Activated T-cell treated with anti-CD3 and anti-CD28 coated beads for 24 hours (primary cell): ENCODE data around the gene CAPN7.

Experiments
- DNase-seq: peaks from one replicate; pipeline ENCODE4 v3.0.0-alpha.2; 2020; ENCODE audit warnings: low read depth

Gene CAPN7

DNA sequence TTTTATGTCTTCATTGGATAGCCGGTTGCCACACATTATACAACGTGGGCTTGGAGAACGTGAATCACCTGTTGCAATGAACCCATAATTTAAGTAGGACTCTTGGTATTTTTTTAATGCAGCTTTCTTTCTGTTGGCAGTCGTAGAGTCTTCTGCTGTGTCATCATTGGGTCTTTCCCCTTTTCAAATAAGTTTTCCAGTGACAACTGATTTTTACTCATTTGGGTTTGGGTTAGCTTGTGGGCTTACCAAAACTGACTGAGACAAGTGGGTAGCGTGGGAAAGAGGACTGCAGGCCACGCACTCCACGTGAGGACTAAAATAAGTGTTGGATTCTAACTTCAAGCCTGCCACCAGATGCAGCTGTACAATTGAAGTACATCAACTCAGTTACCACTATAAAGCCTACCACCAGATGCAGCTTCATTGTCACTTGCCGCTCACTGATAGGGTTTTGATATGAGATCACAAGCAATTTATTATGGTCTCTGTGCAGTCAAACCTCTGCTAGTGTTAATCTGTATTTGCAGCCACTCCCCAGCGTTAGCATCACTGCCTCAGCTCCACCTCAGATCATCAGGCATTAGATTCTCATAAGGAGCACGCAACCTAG, 6.4 kb upstream of the CAPN7 start:
- no peak for DNase-seq

DNA sequence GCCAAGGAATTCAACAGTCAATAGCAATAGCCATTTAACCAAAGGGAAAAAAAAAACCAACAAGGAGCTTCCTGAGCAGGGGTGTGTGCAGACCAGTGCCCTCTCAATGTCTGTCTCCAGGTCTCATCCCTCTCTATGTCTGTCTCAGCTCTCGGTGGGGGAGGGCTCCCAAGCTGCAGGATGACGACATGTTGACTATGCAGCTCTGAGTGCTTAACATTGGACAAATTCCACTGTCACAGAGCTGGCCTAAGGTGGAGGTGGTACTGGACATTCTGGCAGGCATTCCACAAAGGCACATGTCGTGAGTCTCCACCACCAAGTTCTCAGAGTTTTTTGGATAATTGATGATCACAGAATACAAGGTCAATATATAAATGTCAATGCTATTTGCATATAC, 2.0 kb upstream of the CAPN7 start:
- DNase-seq, result no peak

DNA sequence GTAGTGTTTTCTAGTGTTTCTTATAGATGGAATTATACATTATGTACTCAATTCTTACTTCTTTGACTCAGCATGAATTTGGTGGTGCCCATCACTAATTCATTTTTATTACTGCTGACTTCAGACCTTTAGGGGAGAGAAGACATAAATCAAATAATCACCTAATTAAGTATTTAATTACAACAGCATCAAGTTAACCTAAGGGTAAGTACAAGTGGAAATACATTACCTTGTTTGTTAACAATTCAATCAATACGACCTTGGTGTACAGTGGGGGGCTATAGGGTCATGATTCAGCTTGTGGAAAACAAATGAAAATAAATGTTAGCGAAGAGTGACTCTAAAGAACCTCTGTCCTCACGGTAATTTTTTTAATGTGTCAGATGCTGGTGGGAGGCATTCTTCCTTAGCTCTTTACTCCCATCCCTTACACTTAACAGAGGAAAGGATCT, 538 bp upstream of the CAPN7 start:
- DNase-seq, result no peak

DNA sequence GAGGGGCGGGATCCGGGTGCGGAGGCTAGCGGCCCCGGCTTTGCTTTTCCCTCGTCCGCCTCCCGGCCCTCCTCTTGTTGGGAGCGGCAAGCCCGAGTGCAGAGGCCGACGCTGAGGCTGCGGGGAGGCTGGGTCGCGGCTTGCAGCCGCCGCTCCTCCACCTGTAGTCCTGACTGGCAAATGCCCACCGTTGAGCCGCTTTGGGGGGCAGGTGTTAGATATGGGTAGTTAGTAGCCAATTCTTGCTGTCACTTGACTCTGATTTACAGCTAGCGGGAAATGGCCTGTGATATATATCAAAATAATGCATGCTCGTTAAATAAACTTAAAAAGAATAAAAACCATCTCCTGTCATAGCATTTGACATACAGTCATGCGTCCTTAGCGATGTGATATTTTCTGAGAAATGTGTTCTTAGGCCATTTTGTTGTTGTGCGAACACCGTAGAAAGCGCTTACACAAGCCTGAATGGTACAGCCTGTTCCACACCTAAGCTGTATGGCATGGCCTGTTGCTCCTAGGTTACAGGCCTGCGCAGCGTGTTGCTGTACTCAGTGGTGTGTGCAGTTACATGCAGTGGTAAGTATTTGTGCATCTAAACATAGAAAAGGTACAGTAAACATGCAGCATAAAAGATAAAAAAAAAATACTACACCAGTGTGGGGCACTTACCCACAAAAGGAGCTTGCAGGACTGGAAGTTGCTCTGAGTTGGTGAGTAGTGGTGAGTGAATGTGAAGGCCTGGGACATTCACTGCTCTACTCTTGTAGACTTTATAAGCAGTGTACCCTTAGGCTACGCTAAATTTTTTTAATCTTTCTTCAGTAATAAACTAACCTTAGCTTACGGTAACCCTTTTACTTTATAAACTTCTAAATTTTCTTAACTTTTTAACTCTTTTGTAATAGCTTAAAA, 873 bp downstream of the CAPN7 start:
- DNase-seq, result no peak

DNA sequence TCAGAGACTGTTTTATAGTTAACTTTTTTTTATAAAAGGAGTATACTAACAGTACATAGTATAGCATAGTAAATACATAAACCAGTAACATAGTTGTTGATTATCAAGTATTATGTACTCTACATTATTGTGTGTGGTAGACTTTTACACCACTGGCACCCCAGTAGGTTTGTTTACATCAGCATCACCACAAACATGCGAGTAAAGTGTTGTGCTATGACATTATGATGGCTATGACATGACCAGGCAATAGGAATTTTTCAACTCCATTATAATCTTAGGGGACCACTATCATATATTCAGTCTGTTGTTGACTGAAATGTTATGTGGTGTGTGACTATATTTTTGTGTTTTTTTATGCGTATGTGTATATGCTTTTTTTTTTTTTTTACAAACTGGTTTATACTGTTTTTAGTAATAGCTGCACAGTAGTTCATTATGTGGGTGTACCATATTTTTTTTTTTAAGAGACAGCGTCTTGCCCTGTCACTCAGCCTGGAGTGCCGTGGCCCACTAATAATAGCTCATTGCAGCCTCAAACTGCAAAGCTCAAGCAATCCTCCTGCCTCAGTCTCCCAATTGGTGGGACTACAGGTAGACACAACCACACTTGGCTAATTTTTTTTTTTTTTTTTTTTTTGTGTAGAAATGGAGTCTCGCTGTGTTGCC, 1.9 kb downstream of the CAPN7 start:
- DNase-seq, result no peak

DNA sequence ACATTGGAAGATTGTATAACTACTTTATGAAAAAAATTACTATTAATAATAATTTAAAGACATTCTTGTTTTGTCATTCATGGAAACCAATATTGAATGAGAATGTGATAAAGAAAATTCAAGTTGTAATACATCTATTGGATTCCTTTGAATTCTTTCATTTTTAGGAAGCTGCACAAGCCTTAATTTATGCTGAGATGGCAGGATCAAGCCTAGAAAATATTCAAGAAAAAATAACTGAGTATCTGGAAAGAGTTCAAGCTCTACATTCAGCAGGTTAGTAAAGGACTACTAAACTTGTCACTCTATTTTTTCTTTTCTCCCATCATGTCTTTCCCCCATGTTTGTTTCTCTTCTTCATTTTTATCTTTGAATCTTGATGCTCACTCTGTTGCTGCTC, 5.9 kb downstream of the CAPN7 start:
- no peak for DNase-seq

DNA sequence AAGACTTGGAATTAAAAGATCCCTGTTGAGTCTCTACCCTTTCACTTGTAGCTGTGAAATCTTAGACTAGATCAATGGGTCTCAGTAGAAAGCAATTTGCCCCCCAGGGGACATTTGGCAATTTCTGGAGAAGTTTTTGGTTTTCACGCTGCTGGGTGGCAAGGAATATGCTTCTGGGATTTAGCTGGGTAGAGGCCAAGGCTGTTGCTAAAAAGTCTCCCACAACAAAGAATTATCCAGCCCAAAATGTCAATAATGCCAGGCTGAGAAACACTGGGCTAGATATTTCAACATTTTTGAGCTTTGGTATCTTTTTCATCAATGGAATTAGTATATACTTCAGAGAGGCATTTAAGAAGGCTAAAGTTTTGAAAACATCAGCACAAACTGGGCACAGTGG, 8.7 kb downstream of the CAPN7 start:
- DNase-seq, result no peak

DNA sequence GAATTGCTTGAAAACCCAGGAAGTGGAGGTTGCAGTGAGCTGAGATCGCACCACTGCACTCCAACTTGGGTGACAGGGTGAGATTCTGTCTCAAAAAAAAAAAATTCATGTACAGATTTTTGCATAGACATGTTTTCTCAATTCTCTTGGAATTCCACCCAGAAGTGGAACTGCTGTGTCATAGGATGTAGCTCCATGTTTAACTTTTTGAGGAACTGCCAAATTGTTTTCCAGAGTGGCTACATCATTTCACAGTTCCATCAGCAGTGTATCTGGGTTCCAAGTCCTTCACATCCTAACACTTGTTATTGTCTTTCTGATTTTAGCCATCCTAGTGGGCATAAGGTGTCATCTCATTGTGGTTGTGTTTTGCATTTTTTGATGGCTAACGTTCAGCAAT, 9.9 kb downstream of the CAPN7 start:
- no peak for DNase-seq

DNA sequence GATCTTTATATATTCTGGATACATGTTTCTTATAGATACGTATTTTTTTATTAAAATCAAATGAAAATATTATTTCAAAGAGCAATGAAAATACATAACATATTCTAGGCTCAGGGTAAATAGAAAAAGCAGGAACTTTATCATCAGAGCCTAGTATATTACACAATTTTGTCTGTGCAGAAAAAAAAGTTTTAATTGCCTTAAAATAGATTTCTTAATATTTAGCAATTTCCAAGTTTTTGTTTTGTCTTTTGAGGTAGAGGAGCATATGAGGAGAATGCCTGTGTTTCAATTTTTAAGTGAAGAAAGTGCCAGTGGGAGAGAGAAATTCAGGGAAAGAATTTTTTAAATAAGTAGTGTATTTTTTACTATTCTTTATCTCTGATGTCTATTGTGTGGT, 10.5 kb downstream of the CAPN7 start:
- DNase-seq, result no peak

DNA sequence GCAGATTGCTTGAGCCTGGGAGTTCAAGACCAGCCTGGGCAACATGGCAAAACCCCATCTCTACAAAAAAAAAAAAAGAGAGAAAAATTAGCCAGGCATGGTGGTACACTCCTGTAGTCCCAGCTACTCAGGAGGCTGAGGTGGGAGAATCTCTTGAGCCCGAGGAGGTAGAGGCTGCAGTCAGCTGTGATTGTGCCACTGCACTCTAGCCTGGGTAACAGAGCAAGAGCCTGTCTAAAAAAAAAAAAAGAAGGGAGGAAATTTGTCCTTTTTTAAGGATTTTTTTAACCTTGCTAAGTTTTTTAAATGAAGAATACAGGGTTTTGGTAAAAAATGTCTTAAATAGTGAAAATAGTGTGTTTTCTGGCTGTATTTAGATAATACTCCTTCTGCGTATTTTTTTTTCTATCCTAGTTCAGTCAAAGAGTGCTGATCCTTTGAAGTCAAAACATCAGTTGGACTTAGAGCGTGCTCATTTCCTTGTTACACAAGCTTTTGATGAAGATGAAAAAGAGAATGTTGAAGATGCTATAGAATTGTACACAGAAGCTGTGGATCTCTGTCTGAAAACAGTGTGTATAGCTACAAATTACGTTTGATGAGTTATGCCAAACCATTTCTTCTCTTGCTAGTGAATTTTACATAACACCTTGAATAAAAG, 11.1 kb downstream of the CAPN7 start:
- DNase-seq, result no peak

DNA sequence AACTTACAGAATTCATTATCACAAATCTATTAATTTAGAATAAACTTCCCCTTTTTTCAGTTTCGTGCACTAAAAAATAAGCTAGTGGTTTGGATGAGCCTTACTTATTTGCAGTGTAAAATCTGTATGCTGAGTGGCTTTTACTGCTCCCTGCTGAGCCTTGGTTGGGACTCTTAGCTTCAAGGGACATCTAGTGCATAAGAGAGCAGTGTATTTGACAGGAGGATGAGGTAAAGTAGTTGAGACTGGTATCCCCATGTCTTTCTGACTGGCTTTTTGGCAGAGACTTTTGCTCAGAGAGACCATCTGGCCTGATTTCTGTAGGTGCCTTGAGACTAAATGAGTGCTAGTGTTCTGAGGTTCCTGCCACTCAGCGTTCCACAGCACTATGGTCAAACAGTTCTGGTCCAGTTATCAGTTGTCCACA, 11.8 kb downstream of the CAPN7 start:
- DNase-seq, result no peak

DNA sequence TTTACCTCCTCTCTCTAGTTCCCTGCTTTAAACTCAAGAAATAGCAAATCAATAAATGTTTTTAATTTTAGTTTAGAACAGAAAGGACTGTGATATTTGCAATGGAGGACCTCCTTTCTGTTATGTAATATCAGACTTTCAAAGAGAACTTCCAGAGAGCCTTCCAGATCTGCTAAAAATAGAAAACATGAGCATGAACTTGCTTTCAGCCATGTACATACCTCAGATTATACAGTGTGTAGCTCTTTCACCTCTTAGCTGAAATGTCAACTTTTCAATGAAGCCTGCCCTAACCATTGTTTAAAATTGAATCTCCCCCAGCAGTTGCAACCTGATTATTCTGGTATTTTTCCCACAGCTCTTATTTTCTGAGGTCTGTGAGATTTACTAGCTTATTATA, 12.6 kb downstream of the CAPN7 start:
- no peak for DNase-seq

DNA sequence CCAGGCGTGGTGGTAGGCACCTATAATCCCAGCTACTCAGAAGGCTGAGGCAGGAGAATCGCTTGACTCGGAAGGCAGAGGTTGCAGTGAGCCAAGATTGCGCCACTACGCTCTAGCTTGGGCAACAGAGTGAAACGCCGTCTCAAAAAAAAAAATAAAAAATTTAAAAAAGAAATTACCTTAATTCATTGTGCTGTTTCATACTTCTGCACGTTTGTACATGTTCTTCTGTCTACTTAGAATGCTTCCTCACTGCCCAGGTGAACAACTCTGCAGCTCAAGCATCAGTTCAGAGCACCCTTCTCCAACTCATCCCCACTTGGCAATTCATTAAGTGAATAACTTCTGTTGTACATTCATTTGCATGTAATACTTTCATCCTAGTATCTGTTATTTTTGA, 14.0 kb downstream of the CAPN7 start:
- no peak for DNase-seq

DNA sequence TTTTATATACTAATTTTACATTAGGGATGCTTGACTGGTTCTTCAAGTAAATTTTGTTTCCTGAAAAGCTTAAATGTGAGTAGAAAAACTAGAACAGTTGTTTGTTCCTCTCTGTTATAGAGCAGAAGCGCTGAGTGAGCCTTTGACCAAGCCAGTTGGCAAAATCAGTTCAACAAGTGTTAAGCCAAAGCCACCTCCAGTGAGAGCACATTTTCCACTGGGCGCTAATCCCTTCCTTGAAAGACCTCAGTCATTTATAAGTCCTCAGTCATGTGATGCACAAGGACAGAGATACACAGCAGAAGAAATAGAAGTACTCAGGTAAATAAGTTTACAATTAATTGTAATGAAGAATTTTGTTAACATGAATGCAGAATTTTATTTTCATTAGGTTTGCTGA, 14.6 kb downstream of the CAPN7 start:
- DNase-seq, result no peak

DNA sequence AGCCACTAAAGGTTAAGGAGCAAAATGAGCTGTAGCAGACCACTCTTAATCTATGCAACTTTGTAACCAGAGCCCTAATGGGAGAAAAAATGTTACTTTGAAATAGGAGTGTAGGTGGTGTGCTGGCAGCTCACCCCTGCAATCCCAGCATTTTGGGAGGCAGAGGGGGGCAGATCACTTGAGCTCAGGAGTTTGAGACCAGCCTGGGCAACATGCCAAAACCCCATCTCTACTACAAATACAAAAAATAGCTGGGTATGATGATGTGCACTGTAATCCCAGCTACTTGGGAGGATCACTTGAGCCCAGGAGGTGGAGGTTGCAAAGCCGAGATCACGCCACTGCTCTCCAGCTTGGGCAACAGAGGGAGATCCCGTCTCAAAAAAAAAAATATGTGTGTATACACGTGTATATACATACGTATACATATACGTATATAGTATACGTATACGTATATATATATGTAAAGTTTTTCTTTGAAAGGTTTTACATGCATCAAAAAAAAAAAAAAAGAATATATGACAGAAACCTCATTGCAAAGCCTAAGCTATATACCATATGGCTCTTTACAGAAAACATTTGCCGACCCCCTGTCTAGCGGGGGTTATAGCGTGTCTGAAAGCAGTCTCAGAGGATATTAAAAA, 15.7 kb downstream of the CAPN7 start:
- no peak for DNase-seq

DNA sequence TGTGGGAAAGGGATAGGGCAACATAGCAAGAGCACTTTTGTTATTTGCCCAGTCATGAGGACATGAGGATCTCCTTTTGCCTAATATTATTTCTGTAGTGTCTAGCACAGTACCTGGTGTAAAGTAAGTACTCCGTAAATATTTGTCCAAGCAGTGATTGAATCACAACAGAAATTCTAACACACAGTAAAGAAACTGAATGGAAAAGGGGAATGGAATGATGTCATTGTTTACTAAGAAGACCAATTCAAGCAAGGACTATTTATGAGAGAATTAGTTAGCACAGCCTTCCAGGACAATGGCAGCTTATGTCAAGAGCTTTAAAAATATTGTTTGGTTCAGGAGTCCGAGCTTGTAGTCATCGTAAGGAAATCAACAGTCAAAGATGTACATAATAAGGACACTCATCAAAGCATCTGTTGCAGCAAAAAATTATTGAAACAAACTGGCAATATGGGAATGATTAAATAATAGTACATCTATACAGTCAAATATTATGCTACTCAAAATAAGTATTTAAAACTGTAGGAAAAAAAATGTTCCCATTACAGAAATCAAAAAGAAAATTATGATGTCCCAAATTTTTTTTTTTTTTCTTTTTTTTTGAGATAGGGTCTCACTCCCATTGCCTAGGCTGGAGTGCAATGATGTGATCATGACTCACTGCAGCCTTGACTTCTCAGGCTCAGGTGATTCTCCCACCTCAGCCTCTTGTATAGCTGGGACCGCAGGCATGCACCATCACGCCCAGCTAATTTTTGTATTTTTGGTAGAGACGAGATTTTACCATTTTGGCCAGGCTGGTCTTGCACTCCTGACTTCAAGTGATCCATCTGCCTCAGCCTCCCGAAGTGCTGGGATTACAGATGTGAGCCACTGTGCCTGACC, 17.9 kb downstream of the CAPN7 start:
- DNase-seq, result no peak

DNA sequence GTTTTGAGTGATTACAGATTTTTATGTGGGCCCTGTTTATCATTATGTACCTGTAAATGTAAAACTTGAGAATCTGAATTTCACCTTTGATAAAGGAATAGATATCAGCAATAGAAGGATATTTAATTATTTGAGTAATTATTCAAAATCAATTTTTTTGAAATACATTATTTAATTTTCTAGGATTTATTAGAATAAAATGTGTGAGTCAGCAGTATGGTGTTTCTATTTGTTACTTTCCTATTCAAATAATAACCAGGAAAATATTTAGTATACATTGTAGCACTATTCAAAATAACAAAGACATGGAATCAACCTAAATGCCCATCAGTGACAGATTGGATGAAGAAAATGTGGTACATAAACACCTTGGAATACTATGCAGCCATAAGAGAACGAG, 22.1 kb downstream of the CAPN7 start:
- DNase-seq, result no peak

DNA sequence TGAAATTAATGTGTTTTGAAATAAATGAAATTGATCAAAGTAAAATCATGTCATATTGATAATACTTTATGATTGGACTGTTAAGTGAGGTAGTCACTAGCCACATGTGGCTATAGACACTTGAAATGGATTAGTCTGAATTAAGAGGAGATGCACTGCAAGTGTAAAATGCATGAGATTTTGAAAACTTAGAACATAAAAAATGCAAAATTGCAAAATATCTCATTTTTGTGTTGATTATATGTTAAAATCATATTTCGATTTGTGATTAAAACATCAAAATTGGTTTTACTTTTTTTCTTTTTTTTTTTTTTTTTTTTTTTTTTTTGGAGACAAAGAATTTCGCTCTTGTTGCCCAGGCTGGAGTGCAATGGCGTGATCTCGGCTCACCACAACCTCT, 23.2 kb downstream of the CAPN7 start:
- no peak for DNase-seq

DNA sequence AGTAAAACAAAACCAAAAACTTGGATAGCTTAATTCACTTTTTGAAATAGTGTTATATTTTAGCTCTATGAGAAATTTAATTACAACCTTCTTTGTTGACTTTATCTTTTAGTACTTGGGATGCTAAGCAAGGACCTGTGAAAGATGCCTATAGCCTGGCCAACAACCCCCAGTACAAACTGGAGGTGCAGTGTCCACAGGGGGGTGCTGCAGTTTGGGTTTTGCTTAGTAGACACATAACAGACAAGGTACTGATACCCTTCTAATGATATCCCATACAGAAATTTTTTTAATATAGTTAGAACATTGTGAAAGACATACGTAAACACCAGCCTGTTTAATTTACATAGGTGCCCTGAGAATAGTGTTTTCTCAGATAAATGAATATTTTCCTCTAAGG, 35.3 kb downstream of the CAPN7 start:
- DNase-seq, result no peak

DNA sequence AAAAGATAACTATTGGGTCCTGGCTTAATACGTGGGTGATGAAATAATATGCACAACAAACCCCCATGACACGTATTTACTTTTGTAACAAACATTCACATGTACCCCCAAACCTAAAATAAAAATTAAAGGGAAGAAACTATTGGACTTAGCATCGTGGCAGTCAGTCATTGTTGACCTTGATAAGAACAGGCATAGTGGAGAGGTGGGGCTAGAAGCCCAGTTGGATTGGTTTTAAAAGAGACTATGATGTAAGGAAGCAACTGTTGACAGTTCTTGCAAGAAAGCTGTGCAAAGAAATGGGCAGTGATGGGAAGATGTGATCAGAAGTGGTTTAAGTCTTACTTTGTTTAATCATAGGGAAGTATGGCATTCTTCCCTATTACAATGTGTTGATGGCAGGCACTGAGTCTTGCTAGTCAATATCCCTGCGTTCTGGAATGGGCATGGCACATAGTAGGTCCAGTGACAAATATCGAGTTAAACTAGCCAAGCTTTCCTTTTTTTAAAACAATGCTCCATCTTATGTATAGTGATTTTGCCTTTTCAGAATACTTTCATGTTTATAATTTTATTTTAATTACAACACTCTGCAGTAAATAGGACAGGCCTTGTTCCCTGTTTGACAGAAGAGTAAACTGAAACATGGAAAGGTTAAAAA, 37.9 kb downstream of the CAPN7 start:
- no peak for DNase-seq

DNA sequence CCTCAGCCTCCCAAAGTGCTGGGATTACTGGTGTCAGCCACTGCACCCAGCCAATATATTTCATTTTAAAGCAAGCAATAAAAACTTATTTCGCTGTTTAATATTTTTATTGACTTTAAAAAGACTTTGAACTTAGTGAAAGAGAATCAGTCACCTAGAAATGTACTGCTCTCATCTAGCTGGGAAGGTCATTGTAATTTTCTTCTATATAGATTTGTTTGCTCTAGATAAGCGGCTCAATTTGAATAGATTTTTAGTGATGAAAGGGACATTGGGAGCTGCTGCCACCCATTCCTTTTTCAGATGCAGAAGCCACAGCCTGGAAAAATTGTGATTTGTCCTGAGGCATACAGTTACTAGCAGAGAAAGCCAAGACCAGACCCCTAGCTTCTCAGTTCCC, 40.1 kb downstream of the CAPN7 start:
- no peak for DNase-seq
